Head of caudate nucleus (tissue), 42 donors: ENCODE data around the gene MEGF11.
A peak's percentile ranks its signal among the peaks of the same experiment; 100 is the strongest.
"Not testable (repeated sequence)": the region's sequence is repeated elsewhere in the genome, so short reads cannot be mapped to it uniquely, and the experiment has no call there.

Experiments
- DNase-seq, 42 donors: peaks; one replicate each; pipeline versions ENCODE4 v3.0.0 to v3.0.0-alpha.2; 2020 to 2021; ENCODE audit warnings: mixed read lengths in 7 of 42
- intact Hi-C: fragments of 100-400 bp; cut with DNase I; formaldehyde crosslinking; loops from one replicate; pipeline ENCODE4 v1.15.0; 2022

The MEGF11 gene

DNA sequence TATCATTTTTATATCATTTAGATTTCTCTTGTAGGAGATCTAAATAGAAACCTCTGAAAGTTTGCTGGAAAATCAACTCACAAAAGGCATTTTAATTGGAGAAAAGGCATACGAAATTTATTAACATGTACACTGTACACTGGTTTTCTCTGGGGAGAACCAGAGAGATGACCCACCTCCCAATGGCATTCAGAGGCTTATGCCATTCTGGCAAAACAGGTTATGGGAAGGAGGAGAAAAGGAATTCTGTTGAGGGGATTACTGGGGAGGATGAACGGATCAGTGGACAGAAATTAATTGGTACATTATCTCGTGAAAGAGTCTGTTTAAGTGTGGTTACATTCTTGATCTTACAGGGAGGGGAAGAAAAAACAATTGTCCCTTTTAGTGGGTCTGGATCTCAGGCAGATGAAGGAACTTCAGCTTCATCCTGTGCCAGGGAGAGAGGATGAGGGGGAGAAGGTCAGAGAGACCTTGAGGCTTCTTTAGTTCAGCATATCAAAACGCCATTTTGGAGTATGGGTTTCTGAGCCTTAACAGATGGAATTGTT lies 367.8 kb downstream of the MEGF11 start:
- intact Hi-C loops = no loop called here
- DNase-seq = no peak

- intact Hi-C loops = no loop called here
- no peak for DNase-seq
Measured at GRCh38 chr15:65884511-65884910, 369.0 kb downstream of the MEGF11 start.

- no peak for DNase-seq
- intact Hi-C loops = no loop called here
Measured at GRCh38 chr15:65883571-65883970, 370.0 kb downstream of the MEGF11 start.

DNA sequence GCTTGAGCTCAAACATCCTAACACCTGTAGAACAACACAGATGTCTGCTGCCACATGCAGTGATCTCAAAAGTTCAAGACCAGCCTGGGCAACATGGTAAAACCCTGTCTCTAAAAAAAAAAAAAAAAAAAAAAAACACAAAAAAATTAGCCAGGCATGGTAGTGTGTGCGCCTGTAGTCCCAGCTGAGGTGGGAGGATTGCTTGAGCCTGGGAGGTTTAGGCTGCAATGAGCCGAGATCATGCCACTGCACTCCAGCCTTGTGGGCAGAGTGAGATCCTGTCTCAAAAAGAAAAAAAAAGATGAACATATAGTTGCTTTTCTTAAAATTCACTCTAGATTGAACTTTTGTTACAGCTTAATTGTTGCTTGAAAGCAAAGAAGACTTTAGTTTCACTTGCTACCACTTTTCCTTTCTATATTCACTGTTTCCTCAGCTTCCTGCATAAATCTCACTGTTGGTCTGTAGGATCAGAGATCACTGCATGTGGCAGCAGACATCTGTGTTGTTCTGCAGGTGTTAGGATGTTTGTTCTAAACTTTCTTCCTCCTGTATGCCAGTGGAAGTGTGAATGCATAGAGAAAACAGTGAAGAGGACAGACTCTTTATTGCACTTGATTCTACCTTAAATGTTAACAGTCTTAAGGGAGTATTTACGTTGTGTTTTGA lies 371.6 kb downstream of the MEGF11 start:
- intact Hi-C loops = no loop called here
- DNase-seq = no peak

- DNase-seq = no peak
- intact Hi-C loops = no loop called here
Measured at GRCh38 chr15:65877749-65878148, 375.8 kb downstream of the MEGF11 start.

DNA sequence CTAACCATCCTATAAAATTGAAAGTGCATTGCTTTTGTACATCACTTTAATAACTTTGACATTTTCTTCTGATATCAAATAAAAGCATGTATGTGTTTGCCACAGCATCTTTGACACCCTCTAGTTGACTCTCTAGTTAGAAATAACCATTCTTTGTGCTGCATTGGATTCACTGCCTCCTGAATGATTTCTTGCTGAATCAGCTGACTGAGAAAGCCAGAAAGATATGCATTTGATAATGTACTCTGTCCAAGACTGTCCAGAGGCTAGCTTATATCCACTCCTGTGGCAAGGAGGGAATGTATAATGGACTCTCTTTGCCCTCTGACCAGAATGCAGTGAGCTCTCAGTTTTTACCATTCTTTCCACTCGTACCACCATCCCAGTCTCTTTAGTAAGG lies 378.1 kb downstream of the MEGF11 start:
- DNase-seq = no peak
- intact Hi-C loops = no loop called here

- intact Hi-C loops = no loop called here
- no peak for DNase-seq
Measured at GRCh38 chr15:65873256-65873655, 380.3 kb downstream of the MEGF11 start.

- intact Hi-C loops, DNase-seq: not testable (repeated sequence)
Measured at GRCh38 chr15:65872596-65872995, 381.0 kb downstream of the MEGF11 start.

DNA sequence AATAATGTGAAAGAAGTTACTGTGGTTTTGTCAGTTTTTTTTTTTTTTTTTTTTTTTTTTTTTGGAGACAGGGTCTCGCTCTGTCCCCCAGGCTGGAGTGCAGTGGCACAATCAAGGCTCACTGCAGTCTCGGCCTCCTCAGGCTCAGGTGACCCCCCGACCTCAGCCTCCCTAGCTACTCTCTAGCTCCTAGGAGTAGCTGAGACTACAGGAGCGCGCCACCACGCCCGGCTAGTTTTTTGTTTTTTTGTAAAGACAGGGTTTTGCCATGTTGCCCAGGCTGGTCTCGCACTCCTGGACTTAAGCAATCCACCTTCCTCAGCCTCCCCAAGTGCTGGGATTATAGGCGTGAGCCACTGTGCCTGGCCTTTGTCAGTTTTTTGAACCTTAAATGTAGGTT lies 381.7 kb downstream of the MEGF11 start:
- intact Hi-C loops, DNase-seq: not testable (repeated sequence)

- peak in 3 of 42 donors; percentile 5 to 24 (median 23) for DNase-seq
- intact Hi-C loops = no loop called here
Measured at GRCh38 chr15:65870889-65871533, 382.5 kb downstream of the MEGF11 start.

DNA sequence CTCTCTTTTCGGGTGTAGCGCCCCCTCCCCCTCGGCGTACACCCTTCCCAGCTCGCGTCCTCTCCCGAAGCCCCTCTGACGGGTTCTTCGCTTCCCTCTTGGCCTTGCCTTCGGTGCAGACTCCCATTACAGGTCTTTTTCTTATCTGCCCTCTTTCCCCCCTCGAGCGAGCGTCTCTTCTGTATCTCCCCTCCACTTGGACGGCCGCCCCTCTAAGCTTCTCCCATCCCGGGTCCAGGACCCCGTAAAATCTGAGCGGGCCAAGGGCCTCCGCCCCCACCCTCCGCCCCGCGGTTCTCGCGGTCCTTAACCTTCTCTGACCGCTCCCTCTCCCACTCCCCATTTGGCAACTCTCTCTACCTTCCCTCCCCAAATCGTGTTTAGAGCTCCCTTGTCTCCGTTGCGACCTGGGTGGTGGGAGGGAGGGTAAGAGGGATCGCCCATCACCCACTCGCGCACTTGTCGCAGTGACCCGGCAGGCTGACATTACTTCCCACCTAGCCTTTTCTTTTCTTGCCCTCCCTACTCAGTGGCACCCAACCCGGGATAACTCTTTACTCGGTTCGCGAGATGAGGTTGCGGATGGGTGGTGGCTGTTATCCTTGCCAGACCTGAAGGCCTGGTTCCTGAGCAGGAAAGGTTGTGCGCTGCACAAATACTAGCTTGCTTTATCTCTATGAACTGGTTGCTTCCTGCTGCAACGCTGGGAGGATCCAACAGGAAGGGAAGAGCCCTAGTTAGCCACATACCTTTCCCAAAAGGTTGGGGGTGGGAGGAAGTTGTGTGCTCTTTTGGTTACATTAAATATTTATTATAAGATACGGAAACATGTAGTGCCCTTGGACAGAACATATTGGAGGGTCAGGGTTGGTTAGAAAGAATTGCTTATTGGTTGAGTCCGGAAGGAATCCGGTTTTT lies 383.3 kb downstream of the MEGF11 start:
- peak in 36 of 42 donors; percentile 13 to 68 (median 42) for DNase-seq
- intact Hi-C loops = loop anchor here (5.0 kb wide), 1 partner anchor 78 kb away; the partner anchor contains the start of gene DENND4A

GRCh38 chr15:65869126-65869953 lies 384.2 kb downstream of the MEGF11 start, which contains the start of gene RAB11A:
Gene RAB11A (plus strand): TSS chr15:65869491. CDS start chr15:65869586, 95 bp downstream.
- intact Hi-C loops = loop anchor here (5.0 kb wide), 1 partner anchor 77 kb away; the partner anchor contains the start of gene DENND4A
- peak; percentile 92 to 99 (median 97) for DNase-seq

GRCh38 chr15:65868546-65869125 lies 384.9 kb downstream of the MEGF11 start:
- DNase-seq = peak in 13 of 42 donors; percentile 9 to 65 (median 41)
- intact Hi-C loops = loop anchor here (5.0 kb wide), 1 partner anchor 76 kb away; the partner anchor contains the start of gene DENND4A

GRCh38 chr15:65867933-65868332 lies 385.6 kb downstream of the MEGF11 start:
- intact Hi-C loops = loop anchor here (5.0 kb wide), 1 partner anchor 76 kb away; the partner anchor contains the start of gene DENND4A
- DNase-seq = not testable (repeated sequence)

DNA sequence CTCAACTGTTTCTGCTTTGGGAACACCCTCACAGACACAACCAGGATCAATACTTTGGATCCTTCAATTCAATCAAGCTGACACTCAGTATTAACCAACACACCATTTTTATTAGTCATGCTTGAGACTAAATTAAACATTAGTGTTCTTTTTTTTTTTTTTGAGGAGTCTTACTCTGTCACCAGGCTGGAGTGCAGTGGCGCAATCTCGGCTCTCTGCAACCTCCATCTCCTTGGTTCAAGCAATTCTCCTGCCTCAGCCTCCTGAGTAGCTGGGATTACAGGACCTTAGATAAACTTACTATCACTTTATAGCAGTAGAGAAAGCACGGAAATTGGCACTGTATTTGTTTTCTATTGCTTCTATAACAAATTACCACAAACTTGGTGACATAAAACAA lies 386.3 kb downstream of the MEGF11 start:
- intact Hi-C loops = loop anchor here (5.0 kb wide), 1 partner anchor 75 kb away; the partner anchor contains the start of gene DENND4A
- peak in 2 of 42 donors; percentile 9 to 29 for DNase-seq

DNA sequence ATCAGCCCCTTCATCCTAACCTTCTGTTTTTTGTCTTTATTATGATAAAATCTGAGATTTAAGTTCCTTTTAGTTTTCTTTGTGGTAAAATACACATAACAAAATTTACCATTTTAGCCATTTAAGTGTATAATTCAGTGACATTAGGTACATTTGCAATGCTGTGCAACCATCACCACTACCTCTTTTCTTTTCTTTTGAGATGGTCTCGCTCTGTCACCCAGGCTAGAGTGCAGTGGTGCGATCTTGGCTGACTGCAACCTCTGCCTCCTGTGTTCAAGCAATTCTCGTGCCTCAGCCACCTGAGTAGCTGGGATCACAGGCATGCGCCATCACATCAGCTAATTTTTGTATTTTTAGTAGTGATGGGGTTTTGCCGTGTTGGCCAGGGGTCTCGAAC lies 390.4 kb downstream of the MEGF11 start:
- intact Hi-C loops = no loop called here
- no peak for DNase-seq

GRCh38 chr15:65862682-65863081 lies 390.9 kb downstream of the MEGF11 start:
- peak in 2 of 42 donors; percentile 17 to 26 for DNase-seq
- intact Hi-C loops = no loop called here
